GM18861 (cell line): ENCODE measurements around the gene DZIP3.
"Not testable (repeated sequence)": the region's sequence is repeated elsewhere in the genome, so short reads cannot be mapped to it uniquely, and the experiment has no call there.

Experiments
- ATAC-seq: cut with Tn5 transposase; IDR thresholded peaks from one replicate; pipeline ENCODE4 v1.9.1; 2021; ENCODE audit not compliant: unreplicated experiment

DZIP3 gene

GRCh38 chr3:108672701-108673100, 83.2 kb downstream of the DZIP3 start:
- ATAC-seq: no peak

- no peak for ATAC-seq
These were observed 84.6 kb downstream of the DZIP3 start for GRCh38 chr3:108673988-108674661.

- no peak for ATAC-seq
These were observed 88.3 kb downstream of the DZIP3 start for GRCh38 chr3:108677811-108678210.

- ATAC-seq: not testable (repeated sequence)
These were observed 102.8 kb downstream of the DZIP3 start for GRCh38 chr3:108692286-108692685.

- ATAC-seq: no peak
These were observed 108.9 kb downstream of the DZIP3 start for GRCh38 chr3:108698461-108698860.

GRCh38 chr3:108705045-108705444, 115.5 kb downstream of the DZIP3 start:
- no peak for ATAC-seq

- no peak for ATAC-seq
These were observed 123.5 kb downstream of the DZIP3 start for GRCh38 chr3:108713009-108713516.

- ATAC-seq: no peak
These were observed 124.3 kb downstream of the DZIP3 start for GRCh38 chr3:108713816-108714215.

GRCh38 chr3:108718454-108718853, 128.9 kb downstream of the DZIP3 start:
- no peak for ATAC-seq

- ATAC-seq: no peak
These were observed 129.8 kb downstream of the DZIP3 start for GRCh38 chr3:108719178-108719806.

GRCh38 chr3:108722724-108723123, 133.2 kb downstream of the DZIP3 start:
- ATAC-seq: no peak

- no peak for ATAC-seq
These were observed 134.6 kb downstream of the DZIP3 start for GRCh38 chr3:108724101-108724500.

- ATAC-seq: no peak
These were observed 138.6 kb downstream of the DZIP3 start for GRCh38 chr3:108728105-108728504.

GRCh38 chr3:108728934-108729333, 139.4 kb downstream of the DZIP3 start:
- no peak for ATAC-seq

- no peak for ATAC-seq
These were observed 147.3 kb downstream of the DZIP3 start for GRCh38 chr3:108736821-108737220.

- ATAC-seq: no peak
These were observed 153.4 kb downstream of the DZIP3 start for GRCh38 chr3:108742929-108743328.
